Measurements from ENCODE around the gene ELAVL2.

DNA sequence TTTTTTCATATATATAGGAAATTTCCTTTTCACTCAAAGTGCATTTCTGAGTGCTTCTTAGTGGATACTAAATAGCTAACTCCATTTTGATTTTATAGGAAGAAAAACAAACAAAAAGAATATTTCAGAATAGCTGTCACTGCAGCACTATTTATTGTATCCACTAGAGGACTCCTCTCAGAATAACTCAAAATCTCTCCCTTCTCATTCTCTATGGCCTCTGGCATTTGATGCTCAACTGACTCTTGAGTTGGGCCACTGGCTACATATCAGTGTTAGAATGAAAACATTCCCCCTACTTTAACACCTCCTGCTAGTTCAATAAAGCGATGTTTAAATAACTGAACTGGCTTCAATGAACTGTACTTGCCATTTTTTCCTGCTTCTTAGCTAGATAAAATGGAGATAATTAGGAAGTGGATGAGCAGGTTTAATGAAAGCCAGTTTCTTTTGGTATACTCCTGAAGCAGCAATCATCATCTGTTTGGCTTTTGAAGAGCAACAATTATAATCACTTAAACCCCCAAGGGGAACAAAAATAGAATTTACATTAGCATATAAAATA, 16.6 kb upstream of the ELAVL2 start:
- TF ChIP-seq, protein P1, sequence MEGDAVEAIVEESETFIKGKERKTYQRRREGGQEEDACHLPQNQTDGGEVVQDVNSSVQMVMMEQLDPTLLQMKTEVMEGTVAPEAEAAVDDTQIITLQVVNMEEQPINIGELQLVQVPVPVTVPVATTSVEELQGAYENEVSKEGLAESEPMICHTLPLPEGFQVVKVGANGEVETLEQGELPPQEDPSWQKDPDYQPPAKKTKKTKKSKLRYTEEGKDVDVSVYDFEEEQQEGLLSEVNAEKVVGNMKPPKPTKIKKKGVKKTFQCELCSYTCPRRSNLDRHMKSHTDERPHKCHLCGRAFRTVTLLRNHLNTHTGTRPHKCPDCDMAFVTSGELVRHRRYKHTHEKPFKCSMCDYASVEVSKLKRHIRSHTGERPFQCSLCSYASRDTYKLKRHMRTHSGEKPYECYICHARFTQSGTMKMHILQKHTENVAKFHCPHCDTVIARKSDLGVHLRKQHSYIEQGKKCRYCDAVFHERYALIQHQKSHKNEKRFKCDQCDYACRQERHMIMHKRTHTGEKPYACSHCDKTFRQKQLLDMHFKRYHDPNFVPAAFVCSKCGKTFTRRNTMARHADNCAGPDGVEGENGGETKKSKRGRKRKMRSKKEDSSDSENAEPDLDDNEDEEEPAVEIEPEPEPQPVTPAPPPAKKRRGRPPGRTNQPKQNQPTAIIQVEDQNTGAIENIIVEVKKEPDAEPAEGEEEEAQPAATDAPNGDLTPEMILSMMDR (conservative IDR thresholded peaks at IDR 0.05) = peak; percentile 79
- no peak for TF ChIP-seq ZFX (IDR thresholded peaks at IDR 0.05)
